Astrocyte (in vitro differentiated cells and primary cell): Measurements from ENCODE around the gene EHD4. TPM values are rescaled to one million over a fixed set of nuclear protein-coding genes. Genes with fewer than 3 reads are reported as not detected.

Experiments
- DNase-seq: peaks from one replicate; pipeline ENCODE4 v3.0.0-alpha.2; 2010; ENCODE audit warnings: low read depth
- FAIRE-seq: peaks from 2 replicates; lab custom pipeline; 2011; peaks lifted over from hg19 to GRCh38; lab: Jason Lieb, UNC
- H2AFZ ChIP-seq: 2 replicates; pipeline ENCODE4 v1.6.0; 2012; ENCODE audit warnings: low read depth, low read length, inconsistent platforms
- H3K27ac ChIP-seq: 2 replicates; pipeline ENCODE4 v1.5.1; 2011; ENCODE audit warnings: low read depth, low read length, inconsistent platforms
- H3K27me3 ChIP-seq: 2 replicates; pipeline ENCODE4 v1.6.0; 2011; ENCODE audit warnings: low read length, inconsistent platforms; ENCODE audit not compliant: insufficient read depth
- H3K36me3 ChIP-seq: 2 replicates; pipeline ENCODE4 v1.5.1; 2011; ENCODE audit warnings: low read length, inconsistent platforms; ENCODE audit not compliant: insufficient read depth
- H3K4me1 ChIP-seq: 2 replicates; pipeline ENCODE4 v1.5.1; 2011; ENCODE audit warnings: low read length, inconsistent platforms; ENCODE audit not compliant: insufficient read depth
- H3K4me2 ChIP-seq: 2 replicates; pipeline ENCODE4 v1.6.0; 2012; ENCODE audit warnings: low read length, inconsistent platforms
- H3K4me3 ChIP-seq: 2 replicates; pipeline ENCODE4 v1.5.1; 2011; ENCODE audit warnings: low read depth, mild to moderate bottlenecking, low read length, inconsistent platforms; ENCODE audit not compliant: insufficient read depth
- H3K79me2 ChIP-seq: 2 replicates; pipeline ENCODE4 v1.6.0; 2012; ENCODE audit warnings: mild to moderate bottlenecking, low read length, inconsistent platforms; ENCODE audit not compliant: insufficient read depth
- H3K9ac ChIP-seq: 2 replicates; pipeline ENCODE4 v1.6.0; 2012; ENCODE audit warnings: mild to moderate bottlenecking, low read length, inconsistent platforms
- H3K9me3 ChIP-seq: 2 replicates; pipeline ENCODE4 v1.5.1; 2012; ENCODE audit warnings: low read depth, mild to moderate bottlenecking, low read length, inconsistent platforms; ENCODE audit not compliant: insufficient read depth
- H4K20me1 ChIP-seq: 2 replicates; pipeline ENCODE4 v1.6.0; 2012; ENCODE audit warnings: low read length, inconsistent platforms; ENCODE audit not compliant: insufficient read depth
- H3K27ac Mint-ChIP-seq: one replicate; pipeline ENCODE4 v1.8.0; 2021; ENCODE audit warnings: mild to moderate bottlenecking, mixed read lengths; ENCODE audit not compliant: unreplicated experiment
- H3K27me3 Mint-ChIP-seq: one replicate; pipeline ENCODE4 v1.8.0; 2021; ENCODE audit warnings: low read depth, mixed read lengths; ENCODE audit not compliant: unreplicated experiment
- H3K36me3 Mint-ChIP-seq: one replicate; pipeline ENCODE4 v1.8.0; 2021; ENCODE audit warnings: low read depth, mixed read lengths; ENCODE audit not compliant: unreplicated experiment
- H3K4me1 Mint-ChIP-seq: one replicate; pipeline ENCODE4 v1.8.0; 2021; ENCODE audit warnings: low read depth, mixed read lengths; ENCODE audit not compliant: unreplicated experiment
- H3K4me3 Mint-ChIP-seq: one replicate; pipeline ENCODE4 v1.8.0; 2021; ENCODE audit warnings: mild to moderate bottlenecking, moderate library complexity, mixed read lengths; ENCODE audit not compliant: unreplicated experiment
- H3K9me3 Mint-ChIP-seq: one replicate; pipeline ENCODE4 v1.8.0; 2021; ENCODE audit warnings: mild to moderate bottlenecking, mixed read lengths; ENCODE audit not compliant: unreplicated experiment
- CTCF ChIP-seq: IDR thresholded peaks from 2 replicates; pipeline ENCODE4 v1.5.1; 2011; ENCODE audit warnings: low read depth, mild to moderate bottlenecking, inconsistent platforms, low read length, moderate library complexity; ENCODE audit not compliant: insufficient read depth
- EZH2 ChIP-seq: IDR thresholded peaks from 2 replicates; pipeline ENCODE4 v1.6.1; 2012; ENCODE audit warnings: mild to moderate bottlenecking, low read length, inconsistent platforms; ENCODE audit not compliant: insufficient read depth
- total RNA-seq: library from RNA; stranded (reverse); gene quantifications from 2 replicates; pipeline ENCODE4 v1.2.1, GENCODE V29; 2021

Gene EHD4
- total RNA-seq, 1 donor from 2014 or later: 46.4 TPM

- Mint-ChIP-seq H3K4me1 (peaks cover 3% of the 10 kb centered on the region), H3K27me3 (peaks cover 48% of the 10 kb centered on the region), H3K9me3 (no peaks in the 10 kb centered on the region), H3K27ac (no peak overlapping the region), H3K36me3 (peaks cover 27% of the 10 kb centered on the region), H3K4me3 (no peak overlapping the region)
- DNase-seq: no peak
- Histone ChIP-seq H3K27ac (no peak overlapping the region), H3K4me3 (no peak overlapping the region), H3K36me3 (no peaks in the 10 kb centered on the region), H3K9ac (no peak overlapping the region), H2AFZ (no peak overlapping the region), H3K4me2 (peak overlapping the region; percentile 59), H3K9me3 (no peaks in the 10 kb centered on the region), H4K20me1 (peaks cover 16% of the 10 kb centered on the region), H3K4me1 (peaks cover 5% of the 10 kb centered on the region), H3K27me3 (peaks cover 10% of the 10 kb centered on the region), H3K79me2 (no peaks in the 10 kb centered on the region)
- no peak for FAIRE-seq
- no peak for TF ChIP-seq EZH2
- TF ChIP-seq CTCF: no peak
Measured at GRCh38 chr15:41882689-41883483, 89.5 kb downstream of the EHD4 start.

DNA sequence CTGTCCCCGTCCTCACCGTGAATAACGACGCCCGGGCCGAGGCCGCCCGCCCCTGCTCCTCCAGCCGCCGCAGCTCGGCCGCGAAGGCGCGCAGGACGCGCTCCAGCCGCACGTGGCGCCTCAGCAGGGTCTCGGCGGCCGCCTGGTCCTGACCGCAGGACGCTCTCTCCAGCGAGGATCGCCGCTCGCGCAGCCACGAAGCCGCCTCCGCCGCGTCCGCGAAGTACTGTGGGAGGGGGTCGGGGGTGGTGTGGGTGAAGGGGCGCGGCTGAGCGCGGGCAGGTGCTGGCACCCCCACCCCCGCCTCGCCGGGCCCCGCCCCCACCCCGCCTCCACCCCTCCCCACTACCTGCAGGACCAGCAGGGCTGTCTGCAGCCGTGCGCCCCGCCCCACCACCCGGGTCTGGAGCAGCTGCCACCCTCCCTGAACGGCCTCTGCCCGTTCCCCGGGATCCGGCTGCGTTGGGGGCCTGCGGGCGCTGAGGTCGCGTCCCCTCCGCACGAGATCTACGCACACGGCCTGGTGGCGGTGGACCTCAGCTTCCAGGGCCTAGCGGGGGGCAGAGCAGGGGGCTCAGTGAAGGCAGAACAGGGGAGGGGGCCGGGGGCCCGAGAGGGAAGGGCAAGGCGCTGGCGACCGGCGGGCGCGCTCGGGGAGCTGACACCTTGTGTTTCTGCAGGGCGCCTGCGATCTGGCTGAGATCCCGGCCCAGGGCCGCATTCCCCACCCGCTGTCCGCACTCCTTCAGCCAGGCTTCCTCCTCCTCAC, 90.3 kb downstream of the EHD4 start:
- DNase-seq (no peak), FAIRE-seq (no peak)
- no peak overlapping the region for H3K4me3 Mint-ChIP-seq
- H3K9ac ChIP-seq: no peak overlapping the region
- H2AFZ ChIP-seq: peak overlapping the region; percentile 47
- no peak overlapping the region for H3K4me3 ChIP-seq
- TF ChIP-seq EZH2 (peak; percentile 42), CTCF (no peak)
- H3K27me3 Mint-ChIP-seq: peaks cover 53% of the 10 kb centered on the region
- no peak overlapping the region for H3K27ac ChIP-seq
- no peaks in the 10 kb centered on the region for H3K36me3 ChIP-seq
- no peak overlapping the region for H3K27ac Mint-ChIP-seq
- no peaks in the 10 kb centered on the region for H3K79me2 ChIP-seq
- H3K9me3 Mint-ChIP-seq: no peaks in the 10 kb centered on the region
- H3K4me1 ChIP-seq: peaks cover 5% of the 10 kb centered on the region
- H3K4me2 ChIP-seq: peak overlapping the region; percentile 59
- H3K27me3 ChIP-seq: peaks cover 10% of the 10 kb centered on the region
- no peaks in the 10 kb centered on the region for H3K9me3 ChIP-seq
- H3K4me1 Mint-ChIP-seq: peaks cover 3% of the 10 kb centered on the region
- H3K36me3 Mint-ChIP-seq: peaks cover 23% of the 10 kb centered on the region
- H4K20me1 ChIP-seq: peaks cover 16% of the 10 kb centered on the region
